HG03378 (cell line): ENCODE results near the gene PRKCH.
A peak's percentile ranks its signal among the peaks of the same experiment; 100 is the strongest.

Experiments used
- ATAC-seq: cut with Tn5 transposase; IDR thresholded peaks from one replicate; pipeline ENCODE4 v1.9.1; 2021; ENCODE audit warnings: mild to moderate bottlenecking, moderate library complexity; ENCODE audit not compliant: unreplicated experiment

The PRKCH gene

GRCh38 chr14:61335049-61335448, 13.7 kb downstream of the PRKCH start:
- no peak for ATAC-seq

- ATAC-seq = no peak
These were observed 14.4 kb downstream of the PRKCH start for GRCh38 chr14:61335671-61336275.

- no peak for ATAC-seq
These were observed 16.5 kb downstream of the PRKCH start for GRCh38 chr14:61337893-61338292.

- ATAC-seq = no peak
These were observed 17.1 kb downstream of the PRKCH start for GRCh38 chr14:61338457-61338856.

- no peak for ATAC-seq
These were observed 20.2 kb downstream of the PRKCH start for GRCh38 chr14:61341275-61342206.

- ATAC-seq = peak; percentile 62
These were observed 21.1 kb downstream of the PRKCH start for GRCh38 chr14:61342486-61342885.

- no peak for ATAC-seq
These were observed 21.6 kb downstream of the PRKCH start for GRCh38 chr14:61342932-61343331.

- no peak for ATAC-seq
These were observed 22.1 kb downstream of the PRKCH start for GRCh38 chr14:61343471-61343870.

GRCh38 chr14:61343991-61344405, 22.6 kb downstream of the PRKCH start:
- no peak for ATAC-seq

- ATAC-seq = peak; percentile 34
These were observed 23.2 kb downstream of the PRKCH start for GRCh38 chr14:61344437-61345150.

GRCh38 chr14:61345151-61345482, 23.7 kb downstream of the PRKCH start:
- ATAC-seq = no peak

- no peak for ATAC-seq
These were observed 24.8 kb downstream of the PRKCH start for GRCh38 chr14:61346221-61346620.

GRCh38 chr14:61346793-61347192, 25.4 kb downstream of the PRKCH start:
- no peak for ATAC-seq

- ATAC-seq = no peak
These were observed 26.6 kb downstream of the PRKCH start for GRCh38 chr14:61347826-61348443.

- ATAC-seq = no peak
These were observed 29.3 kb downstream of the PRKCH start for GRCh38 chr14:61350427-61351270.

GRCh38 chr14:61351477-61351876, 30.1 kb downstream of the PRKCH start:
- ATAC-seq = no peak

GRCh38 chr14:61355892-61356325, 34.5 kb downstream of the PRKCH start:
- ATAC-seq = no peak

GRCh38 chr14:61357123-61357522, 35.7 kb downstream of the PRKCH start:
- ATAC-seq = no peak

- no peak for ATAC-seq
These were observed 37.3 kb downstream of the PRKCH start for GRCh38 chr14:61358554-61359226.
